ENCODE data around the gene HDAC4. TPM values are rescaled to one million over a fixed set of nuclear protein-coding genes. Genes with fewer than 3 reads are reported as not detected.

Gene HDAC4
- total and polyA plus RNA-seq, 10 of the 15 experiments (the other 5 are each of a cell fraction or from before 2014, with no cell fraction given): 0.22 to 15.7 (median 4.8) TPM

GRCh38 chr2:239202836-239203235, 198.0 kb downstream of the HDAC4 start (continued):
- TF ChIP-seq EP300 (IDR thresholded peaks at IDR 0.05; ENCODE audit: borderline replicate concordance in 1 of 2, control insufficient read depth in 1 of 2, low read depth in 2 of 2, low read length in 2 of 2) (no peak), SMARCA5 (IDR thresholded peaks at IDR 0.05) (no peak), WRNIP1 (IDR thresholded peaks at IDR 0.05; ENCODE audit: borderline replicate concordance, low read depth, low read length) (no peak), NBN (IDR thresholded peaks at IDR 0.05) (no peak), TCF3 (IDR thresholded peaks at IDR 0.05; ENCODE audit: borderline replicate concordance, insufficient read depth, low read depth, low read length) (no peak), PAX8 (IDR thresholded peaks at IDR 0.05) (no peak), ZZZ3 (IDR thresholded peaks at IDR 0.05; ENCODE audit: control insufficient read depth, insufficient read length, low read depth) (no peak), NFIC (IDR thresholded peaks at IDR 0.05; ENCODE audit: low read depth, low read length) (no peak), POLR2AphosphoS5 (IDR thresholded peaks at IDR 0.05; ENCODE audit: low read length) (no peak)

GRCh38 chr2:239202343-239202742, 198.5 kb downstream of the HDAC4 start:
- POLR2A ChIA-PET: no interaction called here
- in situ Hi-C loops (cut with MboI): no loop called here
- RAD21 ChIA-PET (ENCODE audit: unreplicated experiment): no interaction called here
- H3K36me3 ChIP-seq (ENCODE audit: control insufficient read depth in 2 of 2, insufficient read depth in 2 of 2, low read length in 1 of 2): peaks cover 0 to 2% of the 10 kb centered on the region in 2 experiments; a peak in 1 of 4 replicates
- no peak overlapping the region for H3K9ac ChIP-seq (ENCODE audit: control insufficient read depth, insufficient read depth, low read length)
- no peaks in the 10 kb centered on the region for H3K4me1 ChIP-seq (ENCODE audit: control insufficient read depth, insufficient read depth, low read length)
- no peak overlapping the region for H3K4me2 ChIP-seq (ENCODE audit: control insufficient read depth, insufficient read depth)
- intact Hi-C loops (cut with micrococcal nuclease; ENCODE audit: unreplicated experiment): no loop called here
- H2AFZ ChIP-seq (ENCODE audit: control insufficient read depth, low read depth, low read length): no peak overlapping the region
- H3K79me2 ChIP-seq (ENCODE audit: control insufficient read depth, insufficient read depth, low read length): no peaks in the 10 kb centered on the region
- no peak overlapping the region for H3K4me3 ChIP-seq
- FAIRE-seq (no peak), ATAC-seq (no peak), DNase-seq (ENCODE audit: low read depth, low spot score) (no peak)
- no peak overlapping the region for H3K27ac ChIP-seq (ENCODE audit: control insufficient read depth, insufficient read depth)
- TF ChIP-seq PKNOX1 (IDR thresholded peaks at IDR 0.05): no peak
- no peak for TF ChIP-seq RELA (IDR thresholded peaks at IDR 0.05; ENCODE audit: borderline replicate concordance, partially characterized antibody)
- TF ChIP-seq PRDM15 (CRISPR knock-in tag; IDR thresholded peaks at IDR 0.05): no peak
- H4K20me1 ChIP-seq (ENCODE audit: control insufficient read depth, insufficient read depth): no peaks in the 10 kb centered on the region; the same call in 1 of the 2 replicates
- BruUV-seq (replicated peaks): no TSS peak
- WGBS (ENCODE audit: insufficient coverage, insufficient replicate concordance, low lambda C conversion rate, missing lambda C conversion rate): 83% methylated on average over 12 of the region's 12 CpGs
- SMC1A ChIA-PET (ENCODE audit: uncharacterized antibody, unreplicated experiment): no interaction called here
- H3K9me3 ChIP-seq (replicated peaks; ENCODE audit: control insufficient read depth, insufficient read depth, low read length): no peaks in the 10 kb centered on the region
- CTCF ChIA-PET: no interaction called here
- H3K27me3 ChIP-seq (replicated peaks in 1 of 2; ENCODE audit: control insufficient read depth in 2 of 2, insufficient read depth in 2 of 2, low read length in 1 of 2): no peaks in the 10 kb centered on the region

Measured in GM12878 (cell line).